GM12878 (cell line): Measurements from ENCODE around the gene GRXCR1.

Source experiments
- CBX5 ChIP-seq: sonication (generic); IDR thresholded peaks from 2 replicates; pipeline ENCODE4 v1.6.1; 2016; ENCODE audit warnings: low read depth, moderate library complexity, mild to moderate bottlenecking, inconsistent platforms
- CTCF ChIP-seq, 3 experiments: IDR thresholded peaks in 2 of 3; conservative IDR thresholded peaks in 1 of 3; 2 replicates each; pipeline ENCODE4 v1.5.1; 2011; ENCODE audit warnings: low read depth in 3 of 3, low read length in 3 of 3, mild to moderate bottlenecking in 3 of 3, control low read depth in 2 of 3, moderate library complexity in 2 of 3, inconsistent platforms in 1 of 3, mixed read lengths in 1 of 3; ENCODE audit not compliant: control insufficient read depth in 2 of 3, insufficient read depth in 1 of 3; ENCODE audit errors: extremely low read depth in 1 of 3
- MTA3 ChIP-seq: IDR thresholded peaks from 2 replicates; pipeline ENCODE4 v1.6.1; 2012; ENCODE audit warnings: low read length, inconsistent platforms, borderline replicate concordance
- MYC ChIP-seq: IDR thresholded peaks from 2 replicates; pipeline ENCODE4 v1.6.1; 2011; ENCODE audit warnings: mild to moderate bottlenecking, low read length, moderate library complexity, inconsistent platforms; ENCODE audit not compliant: insufficient read depth, insufficient replicate concordance, insufficient read length, severe bottlenecking
- POLR2A ChIP-seq: IDR thresholded peaks from 2 replicates; pipeline ENCODE4 v1.6.1; 2011; ENCODE audit warnings: low read depth, mild to moderate bottlenecking, low read length
- RAD21 ChIP-seq: IDR thresholded peaks from 2 replicates; pipeline ENCODE4 v1.6.1; 2011; ENCODE audit warnings: mild to moderate bottlenecking, low read depth, low read length, moderate library complexity; ENCODE audit not compliant: insufficient read depth
- SP1 ChIP-seq: IDR thresholded peaks from one replicate; pipeline ENCODE4 v1.6.1; 2011; ENCODE audit warnings: low read depth, low read length

- TF ChIP-seq SP1 (no peak), CTCF (IDR thresholded peaks at IDR 0.05 in 2 of 3, conservative IDR thresholded peaks at IDR 0.05 in 1 of 3; ENCODE audit: control insufficient read depth in 2 of 3, extremely low read depth in 1 of 3, insufficient read depth in 1 of 3, low read depth in 3 of 3, low read length in 3 of 3) (no peak), POLR2A (no peak), RAD21 (no peak), MTA3 (no peak), CBX5 (no peak), MYC (no peak)
Measured at GRCh38 chr4:42927946-42928345, 35.4 kb downstream of the GRXCR1 start.
